ENCODE results near the gene RHOBTB3.

DNA sequence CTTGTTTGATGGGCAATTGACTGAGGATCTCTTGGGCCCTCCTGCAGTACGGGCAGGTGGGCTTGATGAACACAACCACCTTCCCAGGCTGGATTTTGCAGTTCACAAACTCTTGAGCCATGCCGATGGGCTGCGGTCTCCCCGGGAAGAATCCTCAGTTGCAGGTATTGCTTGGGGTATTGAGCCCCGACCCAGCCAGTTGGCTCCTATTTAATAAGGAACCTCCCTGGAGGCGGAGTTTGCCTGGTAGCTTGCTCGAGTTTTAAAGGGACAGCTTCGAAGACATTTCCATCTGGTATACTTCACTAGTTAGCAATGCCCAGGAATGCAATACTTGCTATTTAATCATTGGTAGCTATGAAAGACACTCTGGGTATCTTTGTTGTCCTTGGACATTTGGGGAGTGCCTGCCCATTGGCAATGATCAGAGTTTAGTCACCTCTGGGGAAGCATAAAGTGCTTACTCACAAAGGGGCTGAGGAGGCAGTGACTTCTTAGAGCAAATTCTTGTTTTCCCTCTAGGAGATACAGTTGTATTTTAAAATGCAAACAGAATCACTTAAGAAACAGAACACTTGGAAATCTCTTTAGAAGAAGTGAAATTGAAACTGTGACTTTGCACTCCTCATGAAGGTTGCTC, 91.5 kb downstream of the RHOBTB3 start, which contains the start of gene GLRX:
- TF ChIP-seq, protein P1, sequence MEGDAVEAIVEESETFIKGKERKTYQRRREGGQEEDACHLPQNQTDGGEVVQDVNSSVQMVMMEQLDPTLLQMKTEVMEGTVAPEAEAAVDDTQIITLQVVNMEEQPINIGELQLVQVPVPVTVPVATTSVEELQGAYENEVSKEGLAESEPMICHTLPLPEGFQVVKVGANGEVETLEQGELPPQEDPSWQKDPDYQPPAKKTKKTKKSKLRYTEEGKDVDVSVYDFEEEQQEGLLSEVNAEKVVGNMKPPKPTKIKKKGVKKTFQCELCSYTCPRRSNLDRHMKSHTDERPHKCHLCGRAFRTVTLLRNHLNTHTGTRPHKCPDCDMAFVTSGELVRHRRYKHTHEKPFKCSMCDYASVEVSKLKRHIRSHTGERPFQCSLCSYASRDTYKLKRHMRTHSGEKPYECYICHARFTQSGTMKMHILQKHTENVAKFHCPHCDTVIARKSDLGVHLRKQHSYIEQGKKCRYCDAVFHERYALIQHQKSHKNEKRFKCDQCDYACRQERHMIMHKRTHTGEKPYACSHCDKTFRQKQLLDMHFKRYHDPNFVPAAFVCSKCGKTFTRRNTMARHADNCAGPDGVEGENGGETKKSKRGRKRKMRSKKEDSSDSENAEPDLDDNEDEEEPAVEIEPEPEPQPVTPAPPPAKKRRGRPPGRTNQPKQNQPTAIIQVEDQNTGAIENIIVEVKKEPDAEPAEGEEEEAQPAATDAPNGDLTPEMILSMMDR (IDR thresholded peaks at IDR 0.05), result peak in 1 of 6 experiments; percentile 14
- peak in 3 of 4 donors; percentile 65 to 87 (median 66) for TF ChIP-seq POLR2A (IDR thresholded peaks at IDR 0.05)
